Measurements from ENCODE around the gene BICC1.

BICC1 gene

GRCh38 chr10:58734664-58735063 is 222.0 kb downstream of the BICC1 start:
- H3K79me2 ChIP-seq (ENCODE audit: insufficient read depth, low read length): no peaks in the 10 kb centered on the region
- H2AFZ ChIP-seq (ENCODE audit: low read length): no peak overlapping the region
- TF ChIP-seq EZH2 (IDR thresholded peaks at IDR 0.05; ENCODE audit: borderline replicate concordance, low read length) (no peak), CTCF (IDR thresholded peaks at IDR 0.05; ENCODE audit: low read length) (no peak)
- no peaks in the 10 kb centered on the region for H3K27me3 ChIP-seq (ENCODE audit: insufficient read depth, low read length)
- no peaks in the 10 kb centered on the region for H4K20me1 ChIP-seq (ENCODE audit: insufficient read depth, low read length)
- H3K9ac ChIP-seq (ENCODE audit: low read length): no peak overlapping the region
- H3K4me1 ChIP-seq (ENCODE audit: insufficient read depth, low read length, severe bottlenecking): no peaks in the 10 kb centered on the region
- no peak overlapping the region for H3K4me3 ChIP-seq (ENCODE audit: low read depth, low read length, poor library complexity, severe bottlenecking)
- H3K27ac ChIP-seq (ENCODE audit: low read depth, low read length, poor library complexity, severe bottlenecking): no peak overlapping the region
- no peaks in the 10 kb centered on the region for H3F3A ChIP-seq (ENCODE audit: insufficient read depth, low read length)
- no peaks in the 10 kb centered on the region for H3K9me2 ChIP-seq (ENCODE audit: low read depth, low read length)
- no peaks in the 10 kb centered on the region for H3K9me3 ChIP-seq (ENCODE audit: low read length)
- H3K4me2 ChIP-seq (ENCODE audit: low read length): no peak overlapping the region
- H3K36me3 ChIP-seq (ENCODE audit: insufficient read depth, low read length): no peaks in the 10 kb centered on the region

- Histone ChIP-seq H3K9me3 (ENCODE audit: low read length) (no peaks in the 10 kb centered on the region), H4K20me1 (ENCODE audit: insufficient read depth, low read length) (no peaks in the 10 kb centered on the region), H3K4me2 (ENCODE audit: low read length) (no peak overlapping the region), H2AFZ (ENCODE audit: low read length) (no peak overlapping the region), H3K27me3 (ENCODE audit: insufficient read depth, low read length) (no peaks in the 10 kb centered on the region), H3K9me2 (ENCODE audit: low read depth, low read length) (no peaks in the 10 kb centered on the region), H3K4me1 (ENCODE audit: insufficient read depth, low read length, severe bottlenecking) (no peaks in the 10 kb centered on the region), H3K9ac (ENCODE audit: low read length) (no peak overlapping the region), H3F3A (ENCODE audit: insufficient read depth, low read length) (no peaks in the 10 kb centered on the region), H3K79me2 (ENCODE audit: insufficient read depth, low read length) (no peaks in the 10 kb centered on the region), H3K27ac (ENCODE audit: low read depth, low read length, poor library complexity, severe bottlenecking) (no peak overlapping the region), H3K4me3 (ENCODE audit: low read depth, low read length, poor library complexity, severe bottlenecking) (no peak overlapping the region), H3K36me3 (ENCODE audit: insufficient read depth, low read length) (no peaks in the 10 kb centered on the region)
- TF ChIP-seq EZH2 (IDR thresholded peaks at IDR 0.05; ENCODE audit: borderline replicate concordance, low read length) (no peak), CTCF (IDR thresholded peaks at IDR 0.05; ENCODE audit: low read length) (no peak)
Measured at GRCh38 chr10:58735087-58735486, 222.4 kb downstream of the BICC1 start.

GRCh38 chr10:58740620-58741369 is 228.1 kb downstream of the BICC1 start:
- no peaks in the 10 kb centered on the region for H3K4me1 ChIP-seq (ENCODE audit: insufficient read depth, low read length, severe bottlenecking)
- H3K4me3 ChIP-seq (ENCODE audit: low read depth, low read length, poor library complexity, severe bottlenecking): no peak overlapping the region
- no peaks in the 10 kb centered on the region for H3K36me3 ChIP-seq (ENCODE audit: insufficient read depth, low read length)
- H3K27me3 ChIP-seq (ENCODE audit: insufficient read depth, low read length): no peaks in the 10 kb centered on the region
- no peak overlapping the region for H3K27ac ChIP-seq (ENCODE audit: low read depth, low read length, poor library complexity, severe bottlenecking)
- no peaks in the 10 kb centered on the region for H3F3A ChIP-seq (ENCODE audit: insufficient read depth, low read length)
- no peak overlapping the region for H3K4me2 ChIP-seq (ENCODE audit: low read length)
- H3K79me2 ChIP-seq (ENCODE audit: insufficient read depth, low read length): no peaks in the 10 kb centered on the region
- TF ChIP-seq CTCF (IDR thresholded peaks at IDR 0.05; ENCODE audit: low read length) (0 out of 2 replicates have a peak, but pooled peaks have one; percentile 11), EZH2 (IDR thresholded peaks at IDR 0.05; ENCODE audit: borderline replicate concordance, low read length) (no peak)
- H2AFZ ChIP-seq (ENCODE audit: low read length): no peak overlapping the region
- no peaks in the 10 kb centered on the region for H4K20me1 ChIP-seq (ENCODE audit: insufficient read depth, low read length)
- H3K9me2 ChIP-seq (ENCODE audit: low read depth, low read length): no peaks in the 10 kb centered on the region
- H3K9ac ChIP-seq (ENCODE audit: low read length): no peak overlapping the region
- H3K9me3 ChIP-seq (ENCODE audit: low read length): no peaks in the 10 kb centered on the region

Data from OCI-LY1 (cell line).